ENCODE data around the gene DCHS1.
"Not testable (repeated sequence)": the region's sequence is repeated elsewhere in the genome, so short reads cannot be mapped to it uniquely, and the experiment has no call there.

DCHS1 gene

GRCh38 chr11:6687876-6688275 is 32.3 kb upstream of the DCHS1 start:
- TF ChIP-seq CTCF (IDR thresholded peaks at IDR 0.05; ENCODE audit: borderline replicate concordance, insufficient read depth, low read depth, low read length): no peak

GRCh38 chr11:6686006-6686405 is 30.4 kb upstream of the DCHS1 start:
- no peak overlapping the region for H3K4me3 ChIP-seq (ENCODE audit: low read depth, low read length)
- no peak for TF ChIP-seq CTCF (IDR thresholded peaks at IDR 0.05; ENCODE audit: borderline replicate concordance, insufficient read depth, low read depth, low read length)

More at GRCh38 chr11:6687876-6688275, 32.3 kb upstream of the DCHS1 start:
- H3K4me3 ChIP-seq (ENCODE audit: low read depth, low read length): no peak overlapping the region

GRCh38 chr11:6684068-6684467 is 28.5 kb upstream of the DCHS1 start:
- H3K4me3 ChIP-seq (ENCODE audit: low read depth, low read length): not testable (repeated sequence)

- peak; percentile 84 for TF ChIP-seq CTCF (IDR thresholded peaks at IDR 0.05; ENCODE audit: borderline replicate concordance, insufficient read depth, low read depth, low read length)
- H3K4me3 ChIP-seq (ENCODE audit: low read depth, low read length): peak within 1 kb of the TSS; percentile 99
Measured at GRCh38 chr11:6682936-6683861, 27.6 kb upstream of the DCHS1 start, which contains the start of gene MRPL17. Gene MRPL17, minus strand, starts transcription at chr11:6683340. Its CDS starts 44 bp downstream, at chr11:6683296.

- H3K4me3 ChIP-seq (ENCODE audit: low read depth, low read length): peak overlapping the region; percentile 99
- TF ChIP-seq CTCF (IDR thresholded peaks at IDR 0.05; ENCODE audit: borderline replicate concordance, insufficient read depth, low read depth, low read length): no peak
Measured at GRCh38 chr11:6682591-6682935, 27.0 kb upstream of the DCHS1 start.

- TF ChIP-seq CTCF (IDR thresholded peaks at IDR 0.05; ENCODE audit: borderline replicate concordance, insufficient read depth, low read depth, low read length): no peak
- H3K4me3 ChIP-seq (ENCODE audit: low read depth, low read length): peak overlapping the region; percentile 99
Measured at GRCh38 chr11:6681949-6682348, 26.3 kb upstream of the DCHS1 start.

GRCh38 chr11:6681505-6681904 is 25.9 kb upstream of the DCHS1 start:
- no peak overlapping the region for H3K4me3 ChIP-seq (ENCODE audit: low read depth, low read length)
- no peak for TF ChIP-seq CTCF (IDR thresholded peaks at IDR 0.05; ENCODE audit: borderline replicate concordance, insufficient read depth, low read depth, low read length)

All from GM12875 (cell line).